Naive thymus-derived CD4-positive, alpha-beta T cell (primary cell): ENCODE results near the gene MTMR2. TPM values are rescaled to one million over a fixed set of nuclear protein-coding genes. Genes with fewer than 3 reads are reported as not detected.

Experiments used
- ATAC-seq: fragments of 150-1000 bp; cut with Tn5 transposase; 2 replicates; pipeline ENCODE4 v1.10.0; 2021; ENCODE audit warnings: mild to moderate bottlenecking, moderate library complexity
- CTCF ChIA-PET: fragments of 350-600 bp; sonication (Branson Sonifier 250); formaldehyde crosslinking; loops from one replicate; lab custom pipeline; 2021; ENCODE audit warnings: antibody characterized with exemption; lab: Charles Lee
- POLR2A ChIA-PET: fragments of 350-600 bp; sonication (Branson Sonifier 250); formaldehyde crosslinking; loops from one replicate; lab custom pipeline; 2021; ENCODE audit warnings: antibody characterized with exemption, inconsistent platforms; lab: Charles Lee
- DNase-seq, 9 donors: peaks; one replicate each; pipeline versions ENCODE4 v3.0.0 to v3.0.0-alpha.2; 2020 to 2022; ENCODE audit warnings: mixed read lengths in 1 of 9
- H3K27ac ChIP-seq: one replicate; pipeline ENCODE4 v1.7.0; 2013; ENCODE audit warnings: mild to moderate bottlenecking, low read depth, low read length, moderate library complexity
- H3K27me3 ChIP-seq, 2 donors: one replicate each; pipeline ENCODE4 v1.7.0; 2013; ENCODE audit warnings: low read length in 2 of 2, mild to moderate bottlenecking in 2 of 2, moderate library complexity in 2 of 2; ENCODE audit not compliant: control insufficient read depth in 2 of 2, insufficient read depth in 2 of 2
- H3K36me3 ChIP-seq, 3 experiments: 1 replicate in 2 of 3; 2 replicates in 1 of 3; pipeline ENCODE4 v1.7.0; 2013; ENCODE audit warnings: low read length in 3 of 3, mild to moderate bottlenecking in 3 of 3, moderate library complexity in 1 of 3; ENCODE audit not compliant: insufficient read depth in 3 of 3, control insufficient read depth in 2 of 3
- H3K4me1 ChIP-seq, 2 donors: one replicate each; pipeline ENCODE4 v1.7.0; 2013; ENCODE audit warnings: low read length in 2 of 2, mild to moderate bottlenecking in 2 of 2, moderate library complexity in 1 of 2; ENCODE audit not compliant: control insufficient read depth in 2 of 2, insufficient read depth in 2 of 2
- H3K4me3 ChIP-seq: 2 replicates; pipeline ENCODE4 v1.7.0; 2013; ENCODE audit warnings: mild to moderate bottlenecking, low read length
- H3K9me3 ChIP-seq, 3 experiments: 1 replicate in 2 of 3; 2 replicates in 1 of 3; pipeline ENCODE4 v1.7.0; 2013; ENCODE audit warnings: low read length in 3 of 3; ENCODE audit not compliant: control insufficient read depth in 2 of 3
- H3K27ac Mint-ChIP-seq, 9 donors: one replicate each; pipeline ENCODE4 v1.8.0; 2020 to 2022; ENCODE audit warnings: mixed read lengths in 9 of 9, mild to moderate bottlenecking in 8 of 9, moderate library complexity in 5 of 9, inconsistent platforms in 2 of 9
- H3K27me3 Mint-ChIP-seq, 5 donors: one replicate each; pipeline ENCODE4 v1.8.0; 2021 to 2022; ENCODE audit warnings: mixed read lengths in 5 of 5, mild to moderate bottlenecking in 1 of 5
- H3K36me3 Mint-ChIP-seq, 5 donors: one replicate each; pipeline ENCODE4 v1.8.0; 2020 to 2022; ENCODE audit warnings: mixed read lengths in 5 of 5, mild to moderate bottlenecking in 3 of 5, inconsistent platforms in 1 of 5
- H3K4me1 Mint-ChIP-seq, 7 donors: one replicate each; pipeline ENCODE4 v1.8.0; 2020 to 2022; ENCODE audit warnings: mixed read lengths in 7 of 7, mild to moderate bottlenecking in 3 of 7, inconsistent platforms in 1 of 7
- H3K4me3 Mint-ChIP-seq, 10 donors: one replicate each; pipeline ENCODE4 v1.8.0; 2020 to 2022; ENCODE audit warnings: mild to moderate bottlenecking in 10 of 10, mixed read lengths in 10 of 10, moderate library complexity in 6 of 10, inconsistent platforms in 2 of 10
- H3K9me3 Mint-ChIP-seq, 11 donors: one replicate each; pipeline ENCODE4 v1.8.0; 2020 to 2022; ENCODE audit warnings: mixed read lengths in 11 of 11, mild to moderate bottlenecking in 4 of 11, inconsistent platforms in 1 of 11, moderate library complexity in 1 of 11
- intact Hi-C, 2 donors: fragments of 100-400 bp; cut with micrococcal nuclease; formaldehyde crosslinking; loops; one replicate each; pipeline ENCODE4 v1.15.1; 2023
- polyA plus RNA-seq, 2 donors: library from polyadenylated mRNA; unstranded; fragments of 300-500 nt; fragmentation: Illumina TruSeq; gene quantifications; one replicate each; pipeline ENCODE4 v1.2.3, GENCODE V29; 2021
- total RNA-seq, 6 experiments: library from RNA in 5 of 6; stranded (reverse) in 5 of 6; gene quantifications; 1 replicate in 5 of 6; 2 replicates in 1 of 6; pipeline ENCODE4 v1.2.3 and lab custom pipeline; 2021 to 2026

The MTMR2 gene
- total and polyA plus RNA-seq, 7 experiments from 2014 or later: 5.9 to 20.8 (median 9.3) TPM

- ChIA-PET CTCF (no interaction called here), POLR2A (no interaction called here)
- ATAC-seq (no peak), DNase-seq (no peak)
- H3K4me1 Mint-ChIP-seq: peaks cover 0 to 8% (median 5%) of the 10 kb centered on the region in 7 donors
- no peaks in the 10 kb centered on the region for H3K9me3 Mint-ChIP-seq
- peaks cover 0 to 9% (median 0%) of the 10 kb centered on the region in 5 donors for H3K36me3 Mint-ChIP-seq
- intact Hi-C loops: no loop called here
- H3K27ac ChIP-seq: no peak overlapping the region
- no peak overlapping the region for H3K4me3 ChIP-seq
- H3K27ac Mint-ChIP-seq: no peak overlapping the region
- H3K4me3 Mint-ChIP-seq: no peak overlapping the region
- H3K9me3 ChIP-seq: no peaks in the 10 kb centered on the region
- H3K4me1 ChIP-seq: no peaks in the 10 kb centered on the region
- no peaks in the 10 kb centered on the region for H3K36me3 ChIP-seq
- H3K27me3 ChIP-seq: no peaks in the 10 kb centered on the region
- H3K27me3 Mint-ChIP-seq: no peaks in the 10 kb centered on the region
These were observed 30.9 kb downstream of the MTMR2 start for GRCh38 chr11:95892892-95893570.

DNA sequence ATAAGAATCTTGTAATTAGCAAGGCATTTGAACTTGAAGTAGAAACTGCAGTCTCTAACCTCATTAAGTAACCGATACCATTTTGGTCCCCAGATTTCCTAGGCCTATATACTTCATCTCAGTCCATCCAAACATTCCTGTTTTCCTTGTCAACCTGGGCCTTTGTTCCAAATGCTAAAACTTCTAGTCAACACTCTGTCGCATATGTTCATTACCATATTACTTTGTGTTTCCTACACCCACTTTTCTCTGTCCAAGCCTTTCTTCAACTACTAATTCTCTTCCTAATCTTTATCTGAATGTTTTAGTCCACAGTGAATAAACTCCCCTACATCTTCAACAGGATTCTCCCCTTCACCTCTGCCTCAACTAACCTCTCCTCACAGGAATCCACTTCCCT is 31.4 kb downstream of the MTMR2 start:
- H3K36me3 ChIP-seq: no peaks in the 10 kb centered on the region
- H3K4me1 Mint-ChIP-seq: peaks cover 0 to 8% (median 5%) of the 10 kb centered on the region in 7 donors
- ChIA-PET POLR2A (no interaction called here), CTCF (no interaction called here)
- H3K27me3 Mint-ChIP-seq: no peaks in the 10 kb centered on the region
- H3K36me3 Mint-ChIP-seq: peaks cover 0 to 12% (median 0%) of the 10 kb centered on the region in 5 donors
- ATAC-seq (no peak), DNase-seq (no peak)
- H3K27ac Mint-ChIP-seq: no peak overlapping the region
- H3K4me3 Mint-ChIP-seq: no peak overlapping the region
- no peaks in the 10 kb centered on the region for H3K9me3 ChIP-seq
- H3K27ac ChIP-seq: no peak overlapping the region
- H3K27me3 ChIP-seq: no peaks in the 10 kb centered on the region
- no peaks in the 10 kb centered on the region for H3K9me3 Mint-ChIP-seq
- H3K4me3 ChIP-seq: no peak overlapping the region
- no peaks in the 10 kb centered on the region for H3K4me1 ChIP-seq
- intact Hi-C loops: no loop called here

DNA sequence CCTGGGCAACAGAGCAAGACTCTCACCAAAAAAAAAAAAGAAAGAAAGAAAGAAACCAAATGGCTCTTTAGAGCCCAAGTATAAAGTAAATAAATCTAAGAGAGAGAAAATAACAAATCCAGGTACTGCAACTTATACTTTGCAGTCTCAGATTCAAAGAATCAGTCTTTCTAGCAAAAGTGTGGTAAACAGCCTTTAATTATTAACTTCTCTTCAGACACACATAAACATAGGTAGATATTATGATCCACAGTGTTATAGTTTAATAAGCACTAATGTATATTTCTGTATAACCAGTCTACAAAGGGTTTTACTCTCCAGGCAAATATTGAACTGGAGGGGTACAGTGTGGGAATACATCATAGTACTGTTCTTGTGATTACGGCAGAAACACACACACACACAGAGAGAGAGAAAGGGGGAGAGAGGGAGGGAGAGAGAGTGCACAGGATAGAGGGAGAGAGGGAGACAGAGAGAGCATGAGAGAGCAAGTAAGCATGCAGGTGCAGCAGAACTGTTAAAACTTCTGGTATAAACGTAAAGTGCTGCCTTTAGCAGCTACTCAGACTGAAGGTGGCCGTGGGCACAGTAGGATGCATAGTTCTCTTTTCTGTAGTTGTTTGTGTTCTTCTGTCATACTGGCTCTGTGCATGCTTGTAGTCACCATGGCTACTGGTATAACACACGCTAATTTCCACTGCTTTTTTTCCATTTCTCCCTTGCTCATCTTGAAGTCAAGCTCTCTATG is 32.3 kb downstream of the MTMR2 start:
- Histone ChIP-seq H3K4me1 (no peaks in the 10 kb centered on the region), H3K9me3 (no peaks in the 10 kb centered on the region), H3K27ac (no peak overlapping the region), H3K4me3 (no peak overlapping the region), H3K36me3 (no peaks in the 10 kb centered on the region), H3K27me3 (no peaks in the 10 kb centered on the region)
- ChIA-PET CTCF (no interaction called here), POLR2A (no interaction called here)
- no peak overlapping the region for H3K27ac Mint-ChIP-seq
- no peak for DNase-seq
- peaks cover 0 to 20% (median 0%) of the 10 kb centered on the region in 5 donors for H3K36me3 Mint-ChIP-seq
- H3K27me3 Mint-ChIP-seq: no peaks in the 10 kb centered on the region
- H3K4me3 Mint-ChIP-seq: no peak overlapping the region
- H3K9me3 Mint-ChIP-seq: no peaks in the 10 kb centered on the region
- ATAC-seq: no peak
- H3K4me1 Mint-ChIP-seq: peaks cover 0 to 8% (median 5%) of the 10 kb centered on the region in 7 donors
- intact Hi-C loops: no loop called here

GRCh38 chr11:95888852-95889251 is 35.1 kb downstream of the MTMR2 start:
- ChIA-PET CTCF (no interaction called here), POLR2A (no interaction called here)
- H3K27ac ChIP-seq: no peak overlapping the region
- H3K36me3 Mint-ChIP-seq: peaks cover 0 to 28% (median 7%) of the 10 kb centered on the region in 5 donors
- H3K4me3 ChIP-seq: no peak overlapping the region
- H3K27ac Mint-ChIP-seq: no peak overlapping the region
- no peaks in the 10 kb centered on the region for H3K36me3 ChIP-seq
- no peaks in the 10 kb centered on the region for H3K4me1 ChIP-seq
- no peaks in the 10 kb centered on the region for H3K9me3 ChIP-seq
- no peaks in the 10 kb centered on the region for H3K27me3 Mint-ChIP-seq
- no peaks in the 10 kb centered on the region for H3K9me3 Mint-ChIP-seq
- peaks cover 0 to 6% (median 4%) of the 10 kb centered on the region in 7 donors for H3K4me1 Mint-ChIP-seq
- H3K4me3 Mint-ChIP-seq: no peak overlapping the region
- H3K27me3 ChIP-seq: no peaks in the 10 kb centered on the region
- intact Hi-C loops: no loop called here
- ATAC-seq (no peak), DNase-seq (no peak)

GRCh38 chr11:95888439-95888838 is 35.5 kb downstream of the MTMR2 start:
- intact Hi-C loops: no loop called here
- no peak overlapping the region for H3K27ac ChIP-seq
- Mint-ChIP-seq H3K27ac (no peak overlapping the region), H3K4me3 (no peak overlapping the region), H3K27me3 (no peaks in the 10 kb centered on the region), H3K4me1 (peaks cover 0 to 6% (median 4%) of the 10 kb centered on the region in 7 donors), H3K36me3 (peaks cover 0 to 28% (median 7%) of the 10 kb centered on the region in 5 donors), H3K9me3 (no peaks in the 10 kb centered on the region)
- H3K9me3 ChIP-seq: no peaks in the 10 kb centered on the region
- no peaks in the 10 kb centered on the region for H3K36me3 ChIP-seq
- H3K4me3 ChIP-seq: no peak overlapping the region
- H3K27me3 ChIP-seq: no peaks in the 10 kb centered on the region
- ChIA-PET CTCF (no interaction called here), POLR2A (no interaction called here)
- ATAC-seq (no peak), DNase-seq (no peak)
- H3K4me1 ChIP-seq: no peaks in the 10 kb centered on the region

DNA sequence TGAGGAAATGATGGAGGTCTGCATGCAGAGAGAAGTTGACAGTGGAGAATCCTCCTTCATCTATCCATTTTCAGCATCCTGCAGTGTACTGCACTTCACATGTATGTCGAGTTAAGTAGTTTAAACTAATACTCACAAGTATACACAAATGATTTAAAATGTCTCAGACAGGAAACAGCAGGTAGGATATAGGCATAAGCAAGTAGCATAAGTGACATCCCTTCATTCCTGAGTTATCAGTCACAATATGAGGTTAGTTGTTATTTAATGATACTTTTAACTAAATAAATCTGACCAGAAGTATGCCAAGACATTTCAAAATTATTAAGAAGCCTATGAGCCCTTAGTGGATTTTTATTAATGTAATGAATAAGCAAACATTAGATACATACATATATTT is 37.4 kb downstream of the MTMR2 start:
- no peaks in the 10 kb centered on the region for H3K27me3 ChIP-seq
- no peak overlapping the region for H3K27ac ChIP-seq
- no peak overlapping the region for H3K4me3 Mint-ChIP-seq
- peaks cover 0 to 34% (median 8%) of the 10 kb centered on the region in 5 donors for H3K36me3 Mint-ChIP-seq
- DNase-seq (no peak), ATAC-seq (no peak)
- H3K27me3 Mint-ChIP-seq: no peaks in the 10 kb centered on the region
- intact Hi-C loops: no loop called here
- no peaks in the 10 kb centered on the region for H3K4me1 ChIP-seq
- no peaks in the 10 kb centered on the region for H3K9me3 Mint-ChIP-seq
- H3K4me1 Mint-ChIP-seq: peaks cover 0 to 6% (median 4%) of the 10 kb centered on the region in 7 donors
- H3K4me3 ChIP-seq: no peak overlapping the region
- ChIA-PET CTCF (no interaction called here), POLR2A (no interaction called here)
- no peaks in the 10 kb centered on the region for H3K36me3 ChIP-seq
- no peaks in the 10 kb centered on the region for H3K9me3 ChIP-seq
- H3K27ac Mint-ChIP-seq: no peak overlapping the region
